KOPT-K1 (cell line): Measurements from ENCODE around the gene GATAD2B.

ENCODE experiments used
- H3K27ac ChIP-seq: fragments of 200-600 bp; sonication (generic); 2 replicates; pipeline ENCODE4 v1.5.1; 2016; ENCODE audit warnings: antibody characterized with exemption, mild to moderate bottlenecking, low read depth, low read length; ENCODE audit not compliant: poor library complexity, severe bottlenecking
- H3K36me3 ChIP-seq: fragments of 200-600 bp; sonication (generic); 2 replicates; pipeline ENCODE4 v1.5.1; 2017; ENCODE audit warnings: antibody characterized with exemption, mild to moderate bottlenecking, low read length, moderate library complexity; ENCODE audit not compliant: insufficient read depth
- H3K9me3 ChIP-seq: fragments of 200-600 bp; sonication (generic); 2 replicates; pipeline ENCODE4 v1.5.1; 2017; ENCODE audit warnings: antibody characterized with exemption, low read length, mild to moderate bottlenecking; ENCODE audit not compliant: insufficient read depth, poor library complexity, severe bottlenecking

GATAD2B gene

GRCh38 chr1:153922972-153923925 is at the start of gene GATAD2B:
GATAD2B (minus strand) TSS chr1:153922972; CDS start chr1:153828347, 94,625 bp downstream.
- H3K36me3 ChIP-seq = peaks cover 10% of the 10 kb centered on the region

GRCh38 chr1:153970346-153970745 is 47.6 kb upstream of the GATAD2B start:
- H3K27ac ChIP-seq = no peak overlapping the region
- peaks cover 31% of the 10 kb centered on the region for H3K36me3 ChIP-seq

More at GRCh38 chr1:153922972-153923925, at the start of gene GATAD2B:
- H3K27ac ChIP-seq = peak within 1 kb of the TSS; percentile 82
- no peaks in the 10 kb centered on the region for H3K9me3 ChIP-seq

DNA sequence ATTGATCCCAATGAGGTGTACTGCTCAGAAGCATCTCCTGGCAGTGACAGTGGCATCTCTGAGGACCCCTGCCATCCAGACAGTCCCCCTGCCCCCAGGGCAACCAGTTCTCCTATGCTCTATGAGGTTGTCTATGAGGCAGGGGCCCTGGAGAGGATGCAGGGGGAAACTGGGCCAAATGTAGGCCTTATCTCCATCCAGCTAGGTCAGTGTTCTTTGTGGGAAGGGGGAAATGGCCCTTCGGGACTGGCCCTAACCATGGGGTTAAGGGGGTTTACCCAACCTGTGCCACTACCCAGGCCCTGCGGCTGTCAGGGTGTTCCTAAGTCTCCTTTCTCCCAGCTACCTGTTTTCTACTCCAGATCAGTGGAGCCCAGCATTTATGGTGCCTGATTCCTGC is 46.2 kb upstream of the GATAD2B start:
- Histone ChIP-seq H3K9me3 (no peaks in the 10 kb centered on the region), H3K36me3 (peaks cover 17% of the 10 kb centered on the region), H3K27ac (no peak overlapping the region)

More at GRCh38 chr1:153970346-153970745, 47.6 kb upstream of the GATAD2B start:
- no peaks in the 10 kb centered on the region for H3K9me3 ChIP-seq

DNA sequence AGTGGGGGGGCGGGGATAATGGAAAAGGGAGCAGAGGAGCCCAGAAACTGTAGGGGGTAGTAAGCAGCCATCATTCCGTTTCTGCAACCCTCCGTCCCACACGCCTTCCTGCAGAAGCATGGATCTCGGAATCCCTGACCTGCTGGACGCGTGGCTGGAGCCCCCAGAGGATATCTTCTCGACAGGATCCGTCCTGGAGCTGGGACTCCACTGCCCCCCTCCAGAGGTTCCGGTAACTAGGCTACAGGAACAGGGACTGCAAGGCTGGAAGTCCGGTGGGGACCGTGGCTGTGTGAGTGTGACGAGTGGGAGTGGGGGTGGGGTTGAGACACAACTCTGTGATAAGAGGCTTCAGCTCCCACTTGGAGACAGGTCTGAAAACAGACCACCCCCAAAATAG is 45.6 kb upstream of the GATAD2B start:
- peak overlapping the region; percentile 88 for H3K27ac ChIP-seq
- H3K9me3 ChIP-seq = no peaks in the 10 kb centered on the region
- peaks cover 12% of the 10 kb centered on the region for H3K36me3 ChIP-seq

DNA sequence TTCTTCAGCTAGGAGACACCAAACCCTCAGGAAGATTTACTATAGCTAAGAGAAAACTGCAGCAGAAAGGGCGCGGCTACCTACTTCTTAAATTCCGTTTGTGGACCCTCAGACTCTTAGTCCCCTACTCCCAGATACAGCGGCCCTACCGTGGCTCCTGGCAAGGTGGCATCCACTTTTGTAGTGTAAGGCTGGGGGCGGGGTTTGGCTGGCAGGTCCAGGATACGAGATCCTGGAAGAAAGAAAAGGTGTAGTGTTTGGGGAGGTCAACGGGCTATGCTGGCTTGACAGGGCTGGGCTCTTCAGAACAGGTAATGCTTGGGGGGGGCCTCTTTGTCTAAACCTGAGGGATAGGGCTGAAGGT is 45.2 kb upstream of the GATAD2B start:
- H3K27ac ChIP-seq = peak overlapping the region; percentile 88
- no peaks in the 10 kb centered on the region for H3K9me3 ChIP-seq
- peaks cover 7% of the 10 kb centered on the region; the same call in 1 of the 2 replicates for H3K36me3 ChIP-seq

DNA sequence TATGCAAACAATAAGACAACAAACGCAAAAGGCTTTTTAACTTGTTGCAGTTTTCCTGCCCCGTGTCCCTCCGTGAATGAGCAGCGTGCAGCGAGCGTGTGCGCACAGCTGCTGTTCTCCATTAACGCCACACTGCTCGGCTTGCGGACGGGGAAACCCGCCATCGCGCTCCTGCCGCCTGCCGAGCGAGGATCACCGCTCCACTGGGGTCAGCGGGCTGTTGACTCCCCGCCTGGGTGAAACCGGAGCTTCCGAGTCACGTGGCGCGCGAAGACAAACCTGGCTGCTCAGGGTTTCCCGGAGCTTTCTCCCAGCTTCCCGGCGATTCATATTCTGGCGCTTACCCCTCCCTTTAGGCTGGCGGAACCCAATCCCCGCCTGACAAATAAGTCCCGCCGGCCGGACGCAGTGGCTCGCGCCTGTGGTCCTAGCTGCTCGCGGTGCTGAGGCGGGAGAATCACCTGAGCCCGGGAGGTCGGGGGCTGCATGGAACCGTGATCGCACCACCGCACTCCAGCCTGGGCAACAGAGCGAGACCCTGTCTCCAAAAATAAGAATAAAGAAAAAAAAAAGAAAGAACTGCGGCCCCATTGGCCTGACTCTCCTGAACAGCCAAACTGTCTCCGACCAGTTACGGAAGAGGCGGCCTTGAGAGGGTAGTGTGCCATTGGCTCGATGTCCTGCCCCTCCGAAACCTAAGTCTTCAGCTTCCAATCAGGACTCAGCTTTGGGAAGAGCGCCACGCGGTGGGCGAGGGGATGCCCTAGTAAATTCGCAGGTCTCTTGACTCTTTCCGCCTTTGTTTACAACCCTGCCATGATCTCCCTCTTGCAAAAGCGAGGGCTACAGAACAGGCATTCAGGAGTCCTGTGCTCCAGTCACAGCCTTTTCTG is 44.6 kb upstream of the GATAD2B start, which contains the start of gene CREB3L4:
CREB3L4 (plus strand) TSS at position 796 of the 893 bp plus-strand sequence. CDS start 624 bp downstream, outside the sequence.
- H3K9me3 ChIP-seq = no peaks in the 10 kb centered on the region
- peak within 1 kb of the TSS; percentile 88 for H3K27ac ChIP-seq
- 0 out of 2 replicates have a peak, but pooled peaks cover 1% of the 10 kb centered on the region for H3K36me3 ChIP-seq

DNA sequence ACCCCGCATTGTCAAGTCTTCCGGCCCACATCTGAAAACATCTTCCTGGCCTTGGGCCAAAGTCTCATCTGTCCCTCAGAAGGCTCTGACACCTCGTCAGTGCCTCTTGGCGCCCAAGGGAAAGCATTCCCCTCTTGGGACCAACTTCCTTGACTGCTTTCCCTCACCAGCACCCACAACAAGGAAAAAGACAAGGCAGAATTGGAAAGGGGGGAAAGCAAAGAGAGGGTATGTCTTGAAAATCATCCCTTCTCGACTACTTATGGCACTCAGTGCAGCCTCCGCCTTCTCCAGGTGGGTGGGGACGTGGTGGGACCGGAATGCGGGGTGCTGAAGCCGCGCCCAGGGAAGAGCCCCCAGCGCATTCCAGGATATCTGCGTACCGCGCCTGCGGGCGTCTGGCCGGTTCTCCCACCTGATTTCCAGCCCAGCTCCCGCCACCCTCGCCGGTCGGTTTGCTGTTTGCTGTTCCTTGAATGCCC is 41.1 kb upstream of the GATAD2B start:
- H3K36me3 ChIP-seq = peaks cover 17% of the 10 kb centered on the region; the same call in 1 of the 2 replicates
- H3K9me3 ChIP-seq = no peaks in the 10 kb centered on the region
- peak overlapping the region; percentile 79 for H3K27ac ChIP-seq

DNA sequence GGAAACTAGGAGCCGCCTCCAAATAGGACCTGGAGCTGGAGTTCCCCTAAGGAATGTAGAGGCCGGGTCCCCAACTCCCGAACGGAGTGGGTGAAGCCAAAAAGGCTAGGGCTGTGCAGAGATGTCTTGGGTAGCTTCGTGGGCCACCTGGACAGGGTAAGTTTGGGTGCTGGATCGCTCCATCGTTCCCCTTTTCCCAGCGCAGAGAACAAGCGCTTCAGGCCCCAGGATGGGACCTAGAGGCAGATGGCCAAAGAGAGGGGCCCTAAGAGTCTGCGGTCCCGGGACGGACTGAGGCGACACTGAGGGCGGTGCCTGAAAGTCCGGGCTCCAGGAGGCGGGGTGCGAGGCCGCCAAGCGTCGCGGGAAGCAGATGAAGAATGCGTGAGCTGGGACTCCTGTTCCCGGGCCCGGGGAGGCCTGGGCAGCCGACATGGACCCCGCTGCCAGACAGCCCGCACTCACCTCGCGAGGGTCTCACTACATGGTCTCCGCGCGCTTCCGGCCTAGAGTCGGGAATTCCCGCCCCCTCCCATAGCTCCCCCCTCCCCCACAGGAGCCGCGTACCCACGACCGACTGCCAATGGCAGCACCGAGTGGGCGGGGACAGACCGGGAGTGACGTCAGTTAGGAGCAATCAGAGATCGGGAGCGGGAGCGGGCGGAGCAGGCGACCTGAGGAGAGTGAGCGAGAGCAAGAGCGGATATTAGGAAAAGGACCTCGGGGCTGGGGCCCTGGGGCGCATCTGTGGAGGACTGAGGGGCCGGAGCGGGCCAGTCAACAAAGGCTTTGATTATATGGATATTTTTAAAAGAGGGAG is 40.5 kb upstream of the GATAD2B start, which contains the start of gene SLC39A1:
SLC39A1 (minus strand) TSS at position 508 of the 820 bp plus-strand sequence. CDS start 822 bp downstream, outside the sequence.
- Histone ChIP-seq H3K36me3 (peaks cover 17% of the 10 kb centered on the region; the same call in 1 of the 2 replicates), H3K9me3 (no peaks in the 10 kb centered on the region), H3K27ac (peak within 1 kb of the TSS; percentile 79)

DNA sequence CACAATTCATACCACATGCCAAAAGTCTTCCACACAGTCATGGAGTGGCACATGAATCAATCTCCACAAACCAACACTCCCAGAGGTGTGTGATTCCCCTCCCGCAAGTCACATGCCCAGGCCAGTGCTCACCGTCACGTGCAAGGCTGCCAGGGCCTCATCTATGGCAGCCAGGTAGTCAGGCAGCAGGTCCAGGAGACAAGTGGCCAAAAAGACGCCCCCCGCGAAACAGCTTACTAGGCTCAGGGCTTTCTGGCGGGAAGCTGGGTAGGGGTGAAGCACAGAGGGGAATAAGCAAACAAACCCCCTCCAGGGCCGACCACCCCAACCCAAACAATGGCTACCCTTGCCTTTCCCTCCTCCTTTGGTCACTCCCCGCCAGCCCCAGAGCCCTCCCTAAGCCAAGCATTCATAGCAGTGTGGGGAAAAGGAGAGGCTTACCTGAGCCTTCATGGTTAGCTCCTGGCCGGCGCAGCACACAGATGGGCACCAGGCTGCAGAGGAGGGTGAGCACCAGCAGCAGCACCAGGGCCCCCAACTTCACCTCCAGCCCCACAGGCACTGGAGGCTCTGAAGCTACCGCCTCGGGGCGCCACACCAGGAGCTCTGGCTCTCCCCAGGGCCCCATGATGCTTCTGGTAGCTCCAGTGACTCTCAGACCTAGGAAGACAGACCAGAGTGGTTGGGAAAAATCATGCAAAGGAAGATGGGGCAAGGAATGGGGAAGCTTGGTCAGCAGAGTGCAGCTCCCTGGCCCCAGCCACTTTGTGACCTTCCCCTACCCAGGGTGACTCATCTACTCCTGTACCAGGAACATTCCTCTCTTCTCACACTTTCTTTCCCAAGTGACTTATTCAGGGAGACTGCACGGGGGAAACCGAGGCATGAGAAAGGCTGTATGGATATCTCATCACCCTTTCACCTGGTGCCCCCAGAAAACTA is 39.6 kb upstream of the GATAD2B start:
- Histone ChIP-seq H3K36me3 (peaks cover 17% of the 10 kb centered on the region; the same call in 1 of the 2 replicates), H3K9me3 (no peaks in the 10 kb centered on the region), H3K27ac (peak overlapping the region; percentile 79)

DNA sequence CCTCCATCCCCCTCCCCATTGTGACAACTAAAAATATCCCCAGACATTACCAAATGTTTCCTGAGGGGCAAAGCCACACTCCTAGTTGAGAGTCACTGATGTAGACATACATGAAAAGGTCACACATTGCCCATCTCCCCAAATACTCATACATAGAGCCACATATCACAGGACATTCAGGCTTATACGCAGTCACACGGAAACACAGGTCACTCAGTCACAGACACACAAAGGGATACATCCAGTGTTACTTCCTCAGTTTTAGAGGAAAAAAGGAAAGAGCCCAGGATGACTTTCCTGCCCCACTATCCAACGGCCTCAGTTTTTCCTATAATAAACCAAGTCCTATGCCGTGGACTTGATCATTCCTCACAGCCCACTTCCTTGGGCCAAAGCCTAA is 38.6 kb upstream of the GATAD2B start:
- Histone ChIP-seq H3K9me3 (no peaks in the 10 kb centered on the region), H3K27ac (no peak overlapping the region), H3K36me3 (peaks cover 17% of the 10 kb centered on the region; the same call in 1 of the 2 replicates)

- Histone ChIP-seq H3K36me3 (peaks cover 17% of the 10 kb centered on the region; the same call in 1 of the 2 replicates), H3K27ac (no peak overlapping the region), H3K9me3 (no peaks in the 10 kb centered on the region)
These were observed 37.4 kb upstream of the GATAD2B start for GRCh38 chr1:153960206-153960605.

DNA sequence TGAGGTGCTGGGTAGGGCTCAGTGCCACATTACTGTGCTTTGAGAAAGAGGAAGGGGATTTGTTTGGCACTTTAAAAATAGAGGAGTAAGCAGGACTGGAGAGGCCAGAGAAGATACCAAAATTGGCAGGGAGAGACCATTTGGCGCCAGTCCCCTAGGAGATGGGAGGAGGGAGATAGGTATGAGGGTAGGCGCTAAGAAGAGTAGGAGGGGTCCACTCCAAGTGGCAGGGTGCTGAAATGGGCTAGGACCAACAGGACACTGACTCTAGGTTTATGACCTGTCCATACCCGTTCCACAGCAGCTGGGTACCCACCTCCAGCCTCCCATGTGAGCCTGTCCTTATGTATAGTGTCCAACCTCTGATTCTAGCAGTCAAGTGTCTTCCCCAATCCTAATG is 36.7 kb upstream of the GATAD2B start:
- no peaks in the 10 kb centered on the region for H3K9me3 ChIP-seq
- peaks cover 23% of the 10 kb centered on the region; the same call in 1 of the 2 replicates for H3K36me3 ChIP-seq
- no peak overlapping the region for H3K27ac ChIP-seq

DNA sequence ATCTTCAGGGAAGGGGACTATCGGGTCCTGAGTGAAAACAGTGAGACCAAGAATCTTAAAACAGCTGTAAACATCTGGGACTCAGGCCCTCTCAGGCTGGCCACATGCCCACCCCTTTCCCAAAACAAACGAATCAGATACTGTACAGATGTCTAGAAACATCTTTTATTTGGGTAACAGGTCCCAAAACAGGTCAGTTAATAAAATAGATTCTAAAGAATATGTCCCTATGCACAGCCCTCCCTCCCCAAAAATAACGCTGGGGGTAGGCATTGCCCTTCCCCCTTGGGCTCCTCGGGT is 36.1 kb upstream of the GATAD2B start:
- Histone ChIP-seq H3K36me3 (peaks cover 28% of the 10 kb centered on the region), H3K27ac (no peak overlapping the region)

More for the DNA sequence above, 36.1 kb upstream of the GATAD2B start:
- H3K9me3 ChIP-seq = no peaks in the 10 kb centered on the region
